WTC11 (cell line): Measurements from ENCODE around the gene TMED4.

Source experiments
- ATF2 ChIP-seq: sonication (generic); formaldehyde crosslinking; IDR thresholded peaks from 2 replicates; pipeline ENCODE4 v1.8.1; 2022; ENCODE audit warnings: low read depth, missing genetic modification reagents, borderline replicate concordance
- ATF6 ChIP-seq: sonication (generic); formaldehyde crosslinking; IDR thresholded peaks from 2 replicates; pipeline ENCODE4 v1.8.1; 2023; ENCODE audit warnings: mild to moderate bottlenecking, missing genetic modification reagents
- CTCF ChIP-seq: fragments of 200-600 bp; IDR thresholded peaks from 2 replicates; pipeline ENCODE4 v1.8.0; 2022; ENCODE audit warnings: antibody characterized with exemption
- ESRRA ChIP-seq: sonication (generic); formaldehyde crosslinking; IDR thresholded peaks from 2 replicates; pipeline ENCODE4 v1.8.1; 2022; ENCODE audit warnings: mild to moderate bottlenecking, missing genetic modification reagents, borderline replicate concordance
- ETV6 ChIP-seq: sonication (generic); formaldehyde crosslinking; IDR thresholded peaks from 2 replicates; pipeline ENCODE4 v1.8.1; 2022; ENCODE audit warnings: mild to moderate bottlenecking, missing genetic modification reagents
- FOXP4 ChIP-seq: sonication (generic); formaldehyde crosslinking; IDR thresholded peaks from 2 replicates; pipeline ENCODE4 v1.8.0; 2022; ENCODE audit warnings: mild to moderate bottlenecking, missing genetic modification reagents
- NFYB ChIP-seq: sonication (generic); formaldehyde crosslinking; conservative IDR thresholded peaks from 2 replicates; pipeline ENCODE4 v1.8.0; 2022; ENCODE audit warnings: low read depth, missing genetic modification reagents
- NR1H2 ChIP-seq: sonication (generic); formaldehyde crosslinking; IDR thresholded peaks from 2 replicates; pipeline ENCODE4 v1.9.0; 2021; ENCODE audit warnings: mild to moderate bottlenecking, moderate library complexity, missing genetic modification reagents
- SP1 ChIP-seq: sonication (generic); formaldehyde crosslinking; conservative IDR thresholded peaks from 2 replicates; pipeline ENCODE4 v1.8.1; 2022; ENCODE audit warnings: missing genetic modification reagents
- TCF7 ChIP-seq: sonication (generic); formaldehyde crosslinking; IDR thresholded peaks from 2 replicates; pipeline ENCODE4 v1.8.0; 2022; ENCODE audit warnings: mild to moderate bottlenecking, low read depth, missing genetic modification reagents, moderate library complexity
- USF1 ChIP-seq: sonication (generic); formaldehyde crosslinking; IDR thresholded peaks from 2 replicates; pipeline ENCODE4 v1.8.0; 2022; ENCODE audit warnings: mild to moderate bottlenecking, missing genetic modification reagents

GRCh38 chr7:44602576-44602910 is 20.5 kb upstream of the TMED4 start:
- TF ChIP-seq ATF2 (CRISPR knock-in tag): no peak
- no peak for TF ChIP-seq NFYB (CRISPR knock-in tag)
- TF ChIP-seq USF1 (CRISPR knock-in tag): no peak
- TF ChIP-seq NR1H2: no peak
- no peak for TF ChIP-seq CTCF
- no peak for TF ChIP-seq SP1 (CRISPR knock-in tag)
- TF ChIP-seq FOXP4 (CRISPR knock-in tag): no peak
- TF ChIP-seq ETV6 (CRISPR knock-in tag): no peak
- no peak for TF ChIP-seq ESRRA (CRISPR knock-in tag)
- TF ChIP-seq TCF7 (CRISPR knock-in tag): no peak
- TF ChIP-seq ATF6 (CRISPR knock-in tag): no peak
